GM18861 (cell line): ENCODE data around the gene TMEM182.

Experiments used
- ATAC-seq: cut with Tn5 transposase; IDR thresholded peaks from one replicate; pipeline ENCODE4 v1.9.1; 2021; ENCODE audit not compliant: unreplicated experiment

The TMEM182 gene

DNA sequence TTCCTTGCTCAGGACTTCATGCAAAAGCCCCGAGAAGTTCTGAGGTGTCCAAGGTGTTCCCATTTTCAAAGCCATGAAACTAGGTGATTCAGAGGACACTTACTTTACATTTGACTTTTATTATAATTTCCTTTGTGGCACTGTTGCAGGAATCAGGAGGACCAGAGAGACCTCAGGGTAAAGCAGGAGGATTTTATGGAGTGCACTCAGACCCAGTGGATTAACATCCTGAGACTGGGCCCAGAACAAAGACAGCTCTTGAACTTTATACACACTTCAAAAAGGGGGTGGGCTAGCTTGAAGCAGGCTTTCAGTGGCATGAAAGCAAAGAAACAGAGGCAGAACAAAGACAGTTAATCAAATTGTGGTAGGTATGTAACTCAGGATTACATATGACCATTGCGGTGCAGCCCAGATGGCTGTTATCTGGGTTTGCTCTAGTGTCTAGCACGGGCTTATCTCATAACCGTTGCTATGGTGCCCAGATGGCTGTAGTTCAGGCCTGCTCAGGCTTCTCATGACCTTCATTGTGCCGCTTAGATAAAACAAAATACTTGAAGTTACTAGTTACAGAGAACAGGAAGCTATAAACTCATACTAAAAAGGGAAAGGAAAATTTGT lies 39.4 kb downstream of the TMEM182 start:
- ATAC-seq, result no peak

DNA sequence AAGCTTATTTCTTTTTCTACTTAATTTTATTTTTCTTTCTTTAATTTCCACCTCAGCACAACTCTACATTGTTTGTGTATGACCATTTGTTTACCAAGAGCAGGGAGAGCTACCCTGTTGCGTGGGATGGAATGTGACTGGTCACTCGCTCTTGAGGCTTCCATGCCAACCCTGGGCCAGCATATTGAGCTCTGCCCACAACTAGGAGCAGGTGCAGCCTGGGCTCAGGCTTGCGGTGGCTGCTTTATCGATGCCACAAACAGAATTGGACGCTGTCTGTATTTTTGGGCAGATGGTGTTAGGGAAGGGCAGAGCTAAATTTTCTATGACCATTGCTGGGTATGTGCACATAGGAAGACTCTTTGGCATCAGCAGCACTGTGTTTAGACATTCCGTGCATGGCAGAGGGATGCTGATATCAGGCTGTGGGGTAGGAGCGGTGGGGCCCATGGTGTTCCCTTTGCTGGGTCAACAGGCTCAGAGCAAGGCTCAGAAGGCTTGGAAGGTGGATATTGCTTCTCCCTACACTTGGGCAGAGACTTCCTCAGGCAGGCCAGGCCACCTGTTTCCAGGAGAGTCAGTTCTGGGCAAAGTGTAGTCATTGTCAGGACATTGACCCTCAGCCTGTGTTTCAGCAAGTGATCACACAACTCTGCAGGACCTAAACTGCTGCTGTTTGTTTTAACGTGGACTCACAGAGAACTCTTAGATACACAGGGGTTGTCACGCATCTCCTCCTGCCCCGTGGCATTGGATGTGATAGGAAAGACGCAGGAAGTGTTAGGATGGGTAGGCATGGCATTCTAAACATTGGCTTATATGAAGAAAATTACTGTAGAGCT lies 40.2 kb downstream of the TMEM182 start:
- no peak for ATAC-seq

DNA sequence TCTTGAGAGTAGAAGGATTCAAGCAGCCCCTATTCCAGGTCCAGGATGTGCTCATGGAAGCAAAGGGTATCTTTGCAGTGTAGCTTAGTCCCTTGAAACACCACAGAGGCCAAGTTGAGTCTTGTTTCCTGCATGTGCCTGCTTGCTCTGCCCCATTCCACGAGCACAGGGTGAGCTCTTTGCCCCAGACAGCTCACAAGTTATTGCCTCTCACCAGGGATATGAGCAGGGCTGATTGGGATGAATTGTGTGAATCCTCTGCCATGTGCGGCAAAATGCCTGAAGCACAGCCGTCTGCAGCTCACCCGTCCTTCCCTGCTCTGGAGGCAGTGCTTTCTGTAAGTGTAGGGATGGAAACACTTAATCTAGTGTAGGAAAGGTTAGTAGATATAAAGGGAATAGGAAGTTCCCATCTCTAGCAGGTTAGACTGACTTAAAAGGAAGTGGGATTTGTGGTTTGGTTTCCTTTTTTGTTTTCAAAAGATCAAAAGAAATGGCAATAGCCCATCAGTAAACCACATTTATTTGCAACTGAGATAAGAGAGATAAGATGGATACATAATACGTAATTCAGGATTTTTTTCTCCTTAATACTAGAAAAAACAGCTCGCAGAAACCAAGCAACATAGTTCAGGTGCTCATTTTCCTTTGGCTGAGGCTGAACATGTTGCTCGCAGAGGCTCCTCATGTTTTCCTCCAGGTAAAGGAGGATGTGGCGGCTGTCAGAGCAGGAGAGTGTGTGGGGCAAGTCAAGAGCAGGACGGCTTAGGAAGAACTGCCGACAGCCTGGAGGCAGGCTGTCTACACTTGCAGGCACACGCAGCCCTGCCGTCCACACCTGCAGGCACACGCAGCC lies 41.4 kb downstream of the TMEM182 start:
- ATAC-seq, result no peak

- ATAC-seq, result no peak
Observed at GRCh38 chr2:102803897-102804217, 42.0 kb downstream of the TMEM182 start.

DNA sequence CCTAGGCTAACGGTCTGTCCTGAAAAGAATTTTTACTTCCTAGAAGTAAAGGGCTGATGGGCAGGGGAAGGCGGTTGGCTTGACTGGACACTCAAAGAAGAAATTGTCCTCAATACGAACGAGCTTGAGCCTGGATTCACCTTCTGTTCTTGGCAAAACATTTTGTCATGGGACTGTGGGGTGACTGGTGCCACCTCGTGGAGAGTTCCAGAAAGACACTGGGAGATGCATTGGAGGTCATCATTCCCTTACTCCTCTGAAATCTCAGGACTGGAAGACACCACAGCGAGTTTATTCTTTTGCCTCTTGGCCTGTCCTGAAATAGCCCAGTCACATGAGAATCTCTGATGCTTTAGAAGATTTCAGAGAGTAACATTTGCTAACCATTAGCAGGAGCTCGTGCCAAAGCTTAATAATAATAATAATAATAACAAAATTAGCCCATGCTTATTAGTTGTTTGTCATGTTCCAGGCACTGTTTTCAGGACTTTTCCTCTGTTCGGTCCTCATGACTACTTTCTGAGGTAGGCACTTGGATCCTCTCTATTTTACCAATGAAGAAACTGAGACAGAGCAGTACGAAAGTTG lies 44.5 kb downstream of the TMEM182 start:
- ATAC-seq, result peak; percentile 89

GRCh38 chr2:102809291-102810189 lies 47.7 kb downstream of the TMEM182 start:
- ATAC-seq, result no peak

DNA sequence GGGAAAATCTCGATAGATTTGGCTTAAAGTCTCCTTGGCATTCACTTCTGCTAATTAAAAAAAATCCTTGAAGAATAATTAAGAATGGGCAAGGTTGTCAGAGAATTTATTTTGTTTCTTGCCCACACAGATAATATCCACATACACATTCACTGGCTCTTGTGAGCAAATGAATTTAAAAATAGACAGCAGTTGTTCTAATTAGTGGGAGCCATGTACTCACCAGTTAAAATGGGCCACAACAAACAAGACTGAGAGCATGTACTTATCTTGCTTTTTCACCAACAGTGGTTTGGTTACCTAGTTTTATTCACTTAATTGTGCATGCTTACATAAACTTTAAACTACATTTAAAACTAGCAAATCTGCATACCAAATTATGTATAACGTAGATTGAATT lies 53.5 kb downstream of the TMEM182 start:
- ATAC-seq, result no peak

- ATAC-seq, result no peak
Observed at GRCh38 chr2:102826904-102827303, 65.1 kb downstream of the TMEM182 start.

GRCh38 chr2:102832789-102833188 lies 71.0 kb downstream of the TMEM182 start:
- no peak for ATAC-seq

- ATAC-seq, result no peak
Observed at GRCh38 chr2:102834523-102835273, 72.9 kb downstream of the TMEM182 start.

GRCh38 chr2:102837626-102838198 lies 75.9 kb downstream of the TMEM182 start:
- no peak for ATAC-seq

GRCh38 chr2:102839668-102840388 lies 78.0 kb downstream of the TMEM182 start:
- ATAC-seq, result no peak

GRCh38 chr2:102841107-102841840 lies 79.4 kb downstream of the TMEM182 start:
- ATAC-seq, result no peak

DNA sequence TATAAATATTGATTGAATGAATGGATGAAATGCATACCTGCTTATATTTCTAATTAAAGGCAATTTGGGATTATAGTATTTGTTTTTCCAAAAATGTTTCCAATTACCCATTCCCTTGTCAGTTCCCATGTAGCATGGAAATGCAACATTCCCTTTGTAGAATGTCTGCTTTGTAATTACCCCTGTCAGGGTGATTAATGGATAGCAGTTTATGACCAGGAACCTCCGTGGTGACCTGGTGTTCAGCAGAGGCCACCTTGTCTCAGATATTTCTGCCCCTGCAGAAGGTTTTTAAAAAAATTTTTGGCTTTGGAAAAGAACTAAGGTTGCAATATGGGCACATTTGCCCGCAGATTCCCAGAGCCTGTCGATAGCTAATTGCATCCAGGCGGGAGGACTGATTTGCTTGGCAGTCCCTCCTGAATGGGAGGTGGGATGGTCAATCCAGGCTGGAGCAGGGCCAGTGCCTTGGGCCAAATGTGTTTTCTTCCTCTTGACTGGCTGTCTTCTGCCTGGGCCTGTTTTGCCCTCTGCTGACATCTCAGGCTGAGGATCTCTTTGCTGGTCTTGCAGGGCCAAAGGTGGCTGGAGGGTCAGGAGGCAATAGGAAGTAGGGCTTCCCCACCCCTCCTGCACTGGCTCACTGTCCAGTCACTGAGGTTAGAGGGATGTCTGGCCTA lies 82.1 kb downstream of the TMEM182 start:
- no peak for ATAC-seq

DNA sequence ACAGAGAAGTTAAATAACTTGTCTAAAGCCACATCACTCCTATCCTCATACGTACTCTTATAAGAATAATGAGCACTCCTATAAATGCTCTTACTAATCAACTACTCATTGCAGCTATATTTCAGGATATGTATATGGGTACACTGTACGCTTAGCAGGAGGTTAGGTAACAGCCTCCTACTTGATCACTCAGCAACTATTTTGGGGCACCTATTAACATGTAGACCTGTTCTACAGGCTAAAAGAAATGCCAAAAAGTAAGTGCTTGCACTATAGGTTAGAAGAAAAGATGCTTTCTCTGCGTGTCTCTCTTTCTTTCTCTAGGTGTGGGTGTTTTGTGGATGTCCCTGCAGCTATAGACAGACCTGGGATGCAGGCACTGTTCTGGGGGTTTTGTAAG lies 83.1 kb downstream of the TMEM182 start:
- ATAC-seq, result no peak

DNA sequence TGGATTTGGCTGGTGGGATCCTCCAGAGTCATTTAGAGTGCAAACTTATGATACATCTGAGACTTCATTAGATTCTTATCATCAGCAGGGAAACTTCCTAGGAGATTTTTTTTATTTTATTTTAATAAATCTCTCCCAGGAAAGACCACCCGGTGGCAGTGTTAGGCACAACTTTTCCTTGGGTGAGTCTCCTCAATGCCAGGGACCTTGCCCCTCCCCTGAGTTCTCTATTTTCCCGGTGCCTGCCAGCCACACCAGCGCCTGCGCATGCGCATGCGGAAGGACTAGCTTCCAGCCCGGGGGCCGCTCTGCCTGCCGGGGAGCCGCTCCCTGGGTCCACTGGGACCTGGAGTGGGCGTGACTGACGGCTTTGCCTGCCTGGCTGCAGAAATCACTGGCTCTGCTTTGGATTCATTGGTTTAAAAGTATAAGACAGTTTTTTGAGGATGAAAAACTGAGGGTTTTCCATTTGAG lies 86.6 kb downstream of the TMEM182 start:
- ATAC-seq, result no peak

GRCh38 chr2:102850888-102851287 lies 89.1 kb downstream of the TMEM182 start:
- ATAC-seq, result no peak
